Measurements from ENCODE around the gene VWA3B. TPM values are rescaled to one million over a fixed set of nuclear protein-coding genes. Genes with fewer than 3 reads are reported as not detected.

The VWA3B gene
- polyA plus RNA-seq, 3 donors, result not detected

DNA sequence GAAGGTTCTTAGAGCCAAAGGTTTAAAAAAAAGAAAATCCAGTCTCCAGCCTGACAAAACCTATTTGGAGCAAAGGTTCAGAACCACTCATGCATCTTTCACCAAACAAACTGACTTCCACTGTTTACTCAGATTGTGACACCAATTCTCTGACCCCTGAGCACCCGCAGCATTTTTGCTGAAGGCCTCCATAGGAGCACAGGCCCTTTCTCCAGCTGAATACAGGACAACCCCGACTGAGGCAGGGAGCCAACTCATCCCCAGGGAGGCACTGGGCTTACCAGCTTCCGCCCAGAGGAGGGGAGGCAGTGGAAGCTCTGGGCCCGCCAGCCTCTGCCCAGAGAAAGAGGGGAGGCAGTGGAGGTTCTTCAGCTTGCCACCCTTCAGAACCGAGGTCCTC is 208.3 kb downstream of the VWA3B start:
- peaks cover 4 to 26% (median 20%) of the 10 kb centered on the region in 3 donors for H3K27me3 Mint-ChIP-seq (ENCODE audit: low read depth in 3 of 3)

GRCh38 chr2:98295721-98296414 is 208.9 kb downstream of the VWA3B start:
- peaks cover 10 to 28% (median 26%) of the 10 kb centered on the region in 3 donors for H3K27me3 Mint-ChIP-seq (ENCODE audit: low read depth in 3 of 3)
- no peak overlapping the region for H3K9ac ChIP-seq (ENCODE audit: insufficient read depth, low read length, poor library complexity, severe bottlenecking)
- H3K4me3 Mint-ChIP-seq, result no peak overlapping the region
- no peaks in the 10 kb centered on the region for H3K79me2 ChIP-seq (ENCODE audit: insufficient read depth, low read length)
- peaks cover 3 to 4% of the 10 kb centered on the region in 2 donors for H3K9me3 ChIP-seq (replicated peaks in 1 of 2; ENCODE audit: control insufficient read depth in 1 of 2, insufficient read depth in 1 of 2, low read length in 2 of 2)
- H2AFZ ChIP-seq (ENCODE audit: insufficient read depth, low read depth, low read length, poor library complexity, severe bottlenecking), result no peak overlapping the region
- intact Hi-C loops (cut with micrococcal nuclease), result no loop called here
- H3K27me3 ChIP-seq (ENCODE audit: control insufficient read depth in 2 of 2, insufficient read depth in 2 of 2, low read length in 2 of 2), result peaks cover 0 to 10% of the 10 kb centered on the region in 2 donors
- no peaks in the 10 kb centered on the region for H4K20me1 ChIP-seq (ENCODE audit: insufficient read depth, low read length)
- H3K27ac Mint-ChIP-seq, result no peak overlapping the region
- H3K27ac ChIP-seq (ENCODE audit: low read depth in 1 of 2, low read length in 2 of 2), result no peak overlapping the region
- no peaks in the 10 kb centered on the region for H3K4me1 Mint-ChIP-seq
- DNase-seq, result no peak
- no peak overlapping the region for H3K4me3 ChIP-seq (replicated peaks in 1 of 3; ENCODE audit: low read depth in 2 of 3, low read length in 3 of 3)
- H3K4me1 ChIP-seq (ENCODE audit: control insufficient read depth in 1 of 2, insufficient read depth in 2 of 2, low read length in 2 of 2), result no peaks in the 10 kb centered on the region
- TF ChIP-seq, protein P1, sequence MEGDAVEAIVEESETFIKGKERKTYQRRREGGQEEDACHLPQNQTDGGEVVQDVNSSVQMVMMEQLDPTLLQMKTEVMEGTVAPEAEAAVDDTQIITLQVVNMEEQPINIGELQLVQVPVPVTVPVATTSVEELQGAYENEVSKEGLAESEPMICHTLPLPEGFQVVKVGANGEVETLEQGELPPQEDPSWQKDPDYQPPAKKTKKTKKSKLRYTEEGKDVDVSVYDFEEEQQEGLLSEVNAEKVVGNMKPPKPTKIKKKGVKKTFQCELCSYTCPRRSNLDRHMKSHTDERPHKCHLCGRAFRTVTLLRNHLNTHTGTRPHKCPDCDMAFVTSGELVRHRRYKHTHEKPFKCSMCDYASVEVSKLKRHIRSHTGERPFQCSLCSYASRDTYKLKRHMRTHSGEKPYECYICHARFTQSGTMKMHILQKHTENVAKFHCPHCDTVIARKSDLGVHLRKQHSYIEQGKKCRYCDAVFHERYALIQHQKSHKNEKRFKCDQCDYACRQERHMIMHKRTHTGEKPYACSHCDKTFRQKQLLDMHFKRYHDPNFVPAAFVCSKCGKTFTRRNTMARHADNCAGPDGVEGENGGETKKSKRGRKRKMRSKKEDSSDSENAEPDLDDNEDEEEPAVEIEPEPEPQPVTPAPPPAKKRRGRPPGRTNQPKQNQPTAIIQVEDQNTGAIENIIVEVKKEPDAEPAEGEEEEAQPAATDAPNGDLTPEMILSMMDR (IDR thresholded peaks at IDR 0.05), result no peak
- peaks cover 0 to 9% (median 4%) of the 10 kb centered on the region in 7 donors for H3K9me3 Mint-ChIP-seq
- 98% methylated on average over 4 of the region's 9 CpGs for WGBS (ENCODE audit: insufficient coverage)
- no peaks in the 10 kb centered on the region for H3K36me3 Mint-ChIP-seq
- H3K36me3 ChIP-seq (replicated peaks in 1 of 2; ENCODE audit: control insufficient read depth in 1 of 2, insufficient read depth in 2 of 2, low read length in 2 of 2), result no peaks in the 10 kb centered on the region
- H3K4me2 ChIP-seq (replicated peaks; ENCODE audit: extremely low read depth, low read length, poor library complexity, severe bottlenecking), result no peak overlapping the region

More for the DNA sequence above, 208.3 kb downstream of the VWA3B start:
- Histone ChIP-seq H3K4me1 (ENCODE audit: control insufficient read depth in 1 of 2, insufficient read depth in 2 of 2, low read length in 2 of 2) (no peaks in the 10 kb centered on the region), H3K27me3 (ENCODE audit: control insufficient read depth in 2 of 2, insufficient read depth in 2 of 2, low read length in 2 of 2) (peaks cover 0 to 10% of the 10 kb centered on the region in 2 donors), H3K27ac (ENCODE audit: low read depth in 1 of 2, low read length in 2 of 2) (no peak overlapping the region), H3K36me3 (replicated peaks in 1 of 2; ENCODE audit: control insufficient read depth in 1 of 2, insufficient read depth in 2 of 2, low read length in 2 of 2) (no peaks in the 10 kb centered on the region), H3K4me2 (replicated peaks; ENCODE audit: extremely low read depth, low read length, poor library complexity, severe bottlenecking) (no peak overlapping the region), H3K9me3 (replicated peaks in 1 of 2; ENCODE audit: control insufficient read depth in 1 of 2, insufficient read depth in 1 of 2, low read length in 2 of 2) (peaks cover 3 to 5% of the 10 kb centered on the region in 2 donors), H3K79me2 (ENCODE audit: insufficient read depth, low read length) (no peaks in the 10 kb centered on the region), H3K9ac (ENCODE audit: insufficient read depth, low read length, poor library complexity, severe bottlenecking) (no peak overlapping the region), H3K4me3 (replicated peaks in 1 of 3; ENCODE audit: low read depth in 2 of 3, low read length in 3 of 3) (no peak overlapping the region), H2AFZ (ENCODE audit: insufficient read depth, low read depth, low read length, poor library complexity, severe bottlenecking) (no peak overlapping the region), H4K20me1 (ENCODE audit: insufficient read depth, low read length) (no peaks in the 10 kb centered on the region)
- H3K4me3 Mint-ChIP-seq, result no peak overlapping the region
- H3K9me3 Mint-ChIP-seq, result peaks cover 2 to 11% (median 7%) of the 10 kb centered on the region in 7 donors
- intact Hi-C loops (cut with micrococcal nuclease), result no loop called here
- TF ChIP-seq, protein P1 (IDR thresholded peaks at IDR 0.05), result no peak
- H3K27ac Mint-ChIP-seq, result no peak overlapping the region
- no peaks in the 10 kb centered on the region for H3K4me1 Mint-ChIP-seq
- H3K36me3 Mint-ChIP-seq, result no peaks in the 10 kb centered on the region
- 95% methylated on average over 5 of the region's 5 CpGs for WGBS (ENCODE audit: insufficient coverage)
- DNase-seq, result no peak

Data from CD14-positive monocyte (primary cell).